Testis (tissue), 5 donors: ENCODE results near the gene SIX3. TPM values are rescaled to one million over a fixed set of nuclear protein-coding genes. Genes with fewer than 3 reads are reported as not detected.

Experiments used
- DNase-seq: peaks from one replicate; pipeline ENCODE4 v3.0.0-alpha.2; 2019
- H3K27ac ChIP-seq, 2 donors: fragments of 200-600 bp; sonication (generic); one replicate each; pipeline ENCODE4 v1.5.1; 2019
- H3K27me3 ChIP-seq: fragments of 200-600 bp; sonication (generic); one replicate; pipeline ENCODE4 v1.5.1; 2019
- H3K36me3 ChIP-seq: fragments of 200-600 bp; sonication (generic); one replicate; pipeline ENCODE4 v1.5.1; 2017; ENCODE audit warnings: low read depth; ENCODE audit errors: missing control alignments
- H3K4me1 ChIP-seq: fragments of 200-600 bp; sonication (generic); one replicate; pipeline ENCODE4 v1.5.1; 2019
- H3K4me3 ChIP-seq, 2 donors: fragments of 200-600 bp; sonication (generic); one replicate each; pipeline ENCODE4 v1.5.1; 2017 to 2019
- H3K9me3 ChIP-seq: fragments of 200-600 bp; sonication (generic); one replicate; pipeline ENCODE4 v1.5.1; 2017
- CTCF ChIP-seq, 3 experiments: fragments of 450-650 bp in 2 of 3; fragments of 200-600 bp in 1 of 3; sonication (generic) in 1 of 3; IDR thresholded peaks; one replicate each; pipeline ENCODE4 v1.5.1; 2016 to 2019; ENCODE audit warnings: antibody characterized with exemption in 3 of 3, mild to moderate bottlenecking in 2 of 3, moderate library complexity in 1 of 3
- POLR2A ChIP-seq: fragments of 450-650 bp; IDR thresholded peaks from one replicate; pipeline ENCODE4 v1.6.1; 2017; ENCODE audit warnings: antibody characterized with exemption, mild to moderate bottlenecking, moderate library complexity
- WGBS, 2 donors: methylation state at CpG; one replicate each; pipeline ENCODE4 v1.1.5; 2018; 5-methylcytosine and 5-hydroxymethylcytosine counted together
- intact Hi-C: fragments of 100-400 bp; cut with DNase I; formaldehyde crosslinking; loops from one replicate; pipeline ENCODE4 v1.15.1; 2023; ENCODE audit warnings: low total_unique reads
- long read RNA-seq, 2 donors: transcript quantifications; one replicate each; lab custom pipeline, GENCODE V29; 2026
- polyA plus RNA-seq: library from polyadenylated mRNA; stranded (reverse); fragments of 350-450 nt; fragmentation: Illumina TruSeq; extraction: RNeasy Lipid Tissue Mini Kit (QIAGEN cat#74804); gene quantifications from one replicate; pipeline ENCODE4 v1.2.3, GENCODE V29; 2014; ENCODE audit warnings: low read depth, low replicate concordance; ENCODE audit not compliant: insufficient read depth
- total RNA-seq, 2 donors: library from RNA; depleted of rRNA; stranded (reverse); fragments of >200 nt; gene quantifications; one replicate each; pipeline ENCODE4 v1.2.3, GENCODE V29; 2016

Gene SIX3
- under 1 TPM; 0.19 to 0.47 TPM for total RNA-seq
- 0.20 TPM for polyA plus RNA-seq
- long read RNA-seq, donor 1, result 0 reads
- long read RNA-seq, donor 2, result 0 reads

GRCh38 chr2:44941551-44942234 is at the start of gene SIX3:
Gene SIX3 (plus strand): TSS chr2:44941702. CDS start chr2:44942105, 403 bp downstream.
- Histone ChIP-seq H3K4me3 (peak within 1 kb of the TSS in 1 of 2 donors; percentile 29), H3K4me1 (peaks cover 19% of the 10 kb centered on the region), H3K27ac (no peak within 1 kb of the TSS), H3K36me3 (no peaks in the 10 kb centered on the region), H3K9me3 (no peaks in the 10 kb centered on the region), H3K27me3 (peaks cover 5% of the 10 kb centered on the region)
- peak; percentile 53 for DNase-seq
- WGBS, 2 donors, result 1% methylated on average over 39 of the region's 39 CpGs
- TF ChIP-seq CTCF (IDR thresholded peaks at IDR 0.05), result no peak
- TF ChIP-seq POLR2A, result no peak
- intact Hi-C loops, result loop anchor here (10.0 kb wide), 1 partner anchor 467 kb away; no protein-coding TSS in a partner anchor

- TF ChIP-seq CTCF (IDR thresholded peaks at IDR 0.05) (no peak), POLR2A (no peak)
- Histone ChIP-seq H3K36me3 (no peaks in the 10 kb centered on the region), H3K9me3 (no peaks in the 10 kb centered on the region), H3K4me1 (no peaks in the 10 kb centered on the region), H3K27me3 (no peaks in the 10 kb centered on the region), H3K4me3 (no peak overlapping the region), H3K27ac (no peak overlapping the region)
- DNase-seq, result no peak
- intact Hi-C loops, result no loop called here
- WGBS, 2 donors, result 54 to 56% methylated on average over 8 of the region's 8 CpGs
Observed at GRCh38 chr2:44894058-44894457, 47.4 kb upstream of the SIX3 start.

- Histone ChIP-seq H3K36me3 (no peaks in the 10 kb centered on the region), H3K4me1 (no peaks in the 10 kb centered on the region), H3K4me3 (no peak overlapping the region), H3K27me3 (no peaks in the 10 kb centered on the region), H3K27ac (no peak overlapping the region), H3K9me3 (no peaks in the 10 kb centered on the region)
- intact Hi-C loops, result no loop called here
- no peak for DNase-seq
- TF ChIP-seq CTCF (IDR thresholded peaks at IDR 0.05), result no peak
- TF ChIP-seq POLR2A, result no peak
- WGBS, 2 donors, result 67 to 82% methylated on average over 2 of the region's 2 CpGs
Observed at GRCh38 chr2:44895061-44895460, 46.4 kb upstream of the SIX3 start.

GRCh38 chr2:44897406-44897805 is 44.1 kb upstream of the SIX3 start:
- H3K27ac ChIP-seq, result no peak overlapping the region
- no peak for DNase-seq
- H3K27me3 ChIP-seq, result no peaks in the 10 kb centered on the region
- H3K4me3 ChIP-seq, result no peak overlapping the region
- intact Hi-C loops, result no loop called here
- H3K36me3 ChIP-seq, result no peaks in the 10 kb centered on the region
- H3K9me3 ChIP-seq, result no peaks in the 10 kb centered on the region
- no peaks in the 10 kb centered on the region for H3K4me1 ChIP-seq
- no peak for TF ChIP-seq CTCF (IDR thresholded peaks at IDR 0.05)
- no peak for TF ChIP-seq POLR2A
- 64 to 88% methylated on average over 6 of the region's 6 CpGs for WGBS, 2 donors
